Smooth muscle cell (in vitro differentiated cells): ENCODE data around the gene WDR59. TPM values are rescaled to one million over a fixed set of nuclear protein-coding genes. Genes with fewer than 3 reads are reported as not detected.

Experiments used
- DNase-seq: peaks from one replicate; lab custom pipeline; 2025; ENCODE audit not compliant: unreplicated experiment; lab: John Stamatoyannopoulos, UW
- H2AFZ ChIP-seq: fragments of 200-600 bp; sonication (generic); 2 replicates; pipeline ENCODE4 v1.6.0; 2016; ENCODE audit warnings: antibody characterized with exemption, low read depth, mild to moderate bottlenecking
- H3F3A ChIP-seq: fragments of 200-600 bp; sonication (generic); 2 replicates; pipeline ENCODE4 v1.6.0; 2017; ENCODE audit warnings: antibody characterized with exemption, low read depth
- H3K27ac ChIP-seq: fragments of 200-600 bp; sonication (generic); 2 replicates; pipeline ENCODE4 v1.5.1; 2016; ENCODE audit warnings: low read depth, mild to moderate bottlenecking
- H3K27me3 ChIP-seq: fragments of 200-600 bp; sonication (generic); 2 replicates; pipeline ENCODE4 v1.6.1; 2016; ENCODE audit warnings: low read depth, mild to moderate bottlenecking
- H3K36me3 ChIP-seq: fragments of 200-600 bp; sonication (generic); 2 replicates; pipeline ENCODE4 v1.5.1; 2016; ENCODE audit warnings: low read depth
- H3K4me1 ChIP-seq: fragments of 200-600 bp; sonication (generic); 2 replicates; pipeline ENCODE4 v1.5.1; 2016; ENCODE audit warnings: low read depth
- H3K4me2 ChIP-seq: fragments of 200-600 bp; sonication (generic); 2 replicates; pipeline ENCODE4 v1.6.0; 2016; ENCODE audit warnings: mild to moderate bottlenecking
- H3K4me3 ChIP-seq: fragments of 200-600 bp; sonication (generic); 2 replicates; pipeline ENCODE4 v1.5.1; 2016; ENCODE audit warnings: mild to moderate bottlenecking
- H3K79me2 ChIP-seq: fragments of 200-600 bp; sonication (generic); 2 replicates; pipeline ENCODE4 v1.6.0; 2016; ENCODE audit warnings: low read depth, mild to moderate bottlenecking
- H3K9ac ChIP-seq: fragments of 200-600 bp; sonication (generic); 2 replicates; pipeline ENCODE4 v1.6.0; 2016; ENCODE audit warnings: low read depth
- H3K9me3 ChIP-seq: fragments of 200-600 bp; sonication (generic); replicated peaks from 2 replicates; pipeline ENCODE4 v1.5.1; 2016; ENCODE audit warnings: low read depth
- H4K20me1 ChIP-seq: fragments of 200-600 bp; sonication (generic); 2 replicates; pipeline ENCODE4 v1.6.0; 2016; ENCODE audit warnings: low read depth
- CTCF ChIP-seq: fragments of 200-600 bp; sonication (generic); IDR thresholded peaks from 2 replicates; pipeline ENCODE4 v1.5.1; 2017; ENCODE audit warnings: borderline replicate concordance, mild to moderate bottlenecking, antibody characterized with exemption; ENCODE audit not compliant: insufficient read depth, poor library complexity, severe bottlenecking
- WGBS: methylation state at CpG from one replicate; pipeline ENCODE4 v1.1.7; 2016; ENCODE audit warnings: low lambda C conversion rate; 5-methylcytosine and 5-hydroxymethylcytosine counted together
- polyA plus RNA-seq: library from polyadenylated mRNA; unstranded; fragments of >200 nt; fragmentation: Nextera tagmentation; extraction: Ambion mirVana; gene quantifications from 2 replicates; pipeline ENCODE4 v1.2.1, GENCODE V29; 2016
- total RNA-seq: library from RNA; depleted of rRNA; stranded (reverse); fragments of >200 nt; gene quantifications from 2 replicates; pipeline ENCODE4 v1.2.3, GENCODE V29; 2014

Gene WDR59
- total and polyA plus RNA-seq, 2 experiments from 2014 or later: 14.3 to 19.2 TPM

GRCh38 chr16:74902161-74902560 is 82.8 kb downstream of the WDR59 start:
- Histone ChIP-seq H2AFZ (no peak overlapping the region), H3K27ac (no peak overlapping the region), H3K27me3 (no peaks in the 10 kb centered on the region), H3K4me3 (no peak overlapping the region), H3K4me2 (no peak overlapping the region), H3K9ac (no peak overlapping the region), H4K20me1 (no peaks in the 10 kb centered on the region), H3K79me2 (no peaks in the 10 kb centered on the region), H3K36me3 (peaks cover 4% of the 10 kb centered on the region), H3K4me1 (no peaks in the 10 kb centered on the region), H3F3A (no peaks in the 10 kb centered on the region), H3K9me3 (no peaks in the 10 kb centered on the region)
- WGBS: 93% methylated on average over 5 of the region's 5 CpGs
- no peak for DNase-seq
- TF ChIP-seq CTCF: no peak

GRCh38 chr16:74901606-74902005 is 83.3 kb downstream of the WDR59 start:
- Histone ChIP-seq H3K4me2 (no peak overlapping the region), H3F3A (no peaks in the 10 kb centered on the region), H4K20me1 (no peaks in the 10 kb centered on the region), H3K4me3 (no peak overlapping the region), H3K27ac (no peak overlapping the region), H3K27me3 (no peaks in the 10 kb centered on the region), H3K36me3 (no peaks in the 10 kb centered on the region), H3K4me1 (no peaks in the 10 kb centered on the region), H3K79me2 (no peaks in the 10 kb centered on the region), H2AFZ (no peak overlapping the region), H3K9ac (no peak overlapping the region), H3K9me3 (no peaks in the 10 kb centered on the region)
- DNase-seq: no peak
- no peak for TF ChIP-seq CTCF
- WGBS: 95% methylated on average over 4 of the region's 4 CpGs

GRCh38 chr16:74899816-74900215 is 85.1 kb downstream of the WDR59 start:
- Histone ChIP-seq H3K27ac (no peak overlapping the region), H3K79me2 (no peaks in the 10 kb centered on the region), H2AFZ (no peak overlapping the region), H3K4me2 (no peak overlapping the region), H3K4me3 (no peak overlapping the region), H3K27me3 (no peaks in the 10 kb centered on the region), H3K36me3 (no peaks in the 10 kb centered on the region), H4K20me1 (no peaks in the 10 kb centered on the region), H3F3A (no peaks in the 10 kb centered on the region), H3K4me1 (no peaks in the 10 kb centered on the region), H3K9me3 (no peaks in the 10 kb centered on the region), H3K9ac (no peak overlapping the region)
- 96% methylated on average over 4 of the region's 4 CpGs for WGBS
- DNase-seq: no peak
- no peak for TF ChIP-seq CTCF

GRCh38 chr16:74898659-74899058 is 86.3 kb downstream of the WDR59 start:
- H3K4me1 ChIP-seq: no peaks in the 10 kb centered on the region
- no peak overlapping the region for H3K9ac ChIP-seq
- H3K4me3 ChIP-seq: no peak overlapping the region
- no peaks in the 10 kb centered on the region for H4K20me1 ChIP-seq
- no peaks in the 10 kb centered on the region for H3K27me3 ChIP-seq
- H3K4me2 ChIP-seq: no peak overlapping the region
- H3K79me2 ChIP-seq: no peaks in the 10 kb centered on the region
- no peak for DNase-seq
- no peak overlapping the region for H2AFZ ChIP-seq
- WGBS: 96% methylated on average over 8 of the region's 8 CpGs
- H3F3A ChIP-seq: no peaks in the 10 kb centered on the region
- no peak overlapping the region for H3K27ac ChIP-seq
- no peak for TF ChIP-seq CTCF
- no peaks in the 10 kb centered on the region for H3K9me3 ChIP-seq
- H3K36me3 ChIP-seq: no peaks in the 10 kb centered on the region
